ENCODE measurements around the gene STK24. TPM values are rescaled to one million over a fixed set of nuclear protein-coding genes. Genes with fewer than 3 reads are reported as not detected.

Gene STK24
- total and polyA plus RNA-seq, 2 of the 8 experiments (the other 6 are each of a cell fraction or from before 2014, with no cell fraction given) = 62.8 to 143 TPM

DNA sequence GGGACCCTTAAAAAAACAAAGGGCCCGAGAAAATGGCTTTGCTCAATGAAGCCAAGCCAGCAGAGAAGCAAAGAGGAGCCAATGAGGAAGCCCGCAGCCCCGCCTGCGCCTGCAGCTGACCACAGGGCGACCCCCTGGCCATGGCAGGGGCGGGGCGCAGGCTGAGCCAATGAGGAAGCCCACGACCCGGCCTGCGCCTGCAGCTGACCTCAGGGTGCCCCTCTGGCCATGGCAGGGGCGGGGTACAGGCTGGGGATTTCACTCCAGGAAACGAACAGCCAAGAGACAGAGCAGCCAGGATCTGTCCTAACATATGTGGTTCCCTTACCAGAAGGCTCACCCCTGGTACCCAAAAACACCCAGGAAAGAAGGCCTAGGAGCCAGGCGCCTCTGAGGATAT, 101.4 kb downstream of the STK24 start:
- H3K27ac ChIP-seq (ENCODE audit: low read depth, low read length) = no peak overlapping the region
- no peak overlapping the region for H2BK12ac ChIP-seq (ENCODE audit: low read depth, low read length)
- peak overlapping the region in 3 of 4 experiments; percentile 24 to 45 (median 29); a peak in 4 of 8 replicates for H3K4me3 ChIP-seq (ENCODE audit: extremely low read depth in 1 of 4, insufficient read depth in 2 of 4, low read depth in 3 of 4, low read length in 4 of 4)
- no peak overlapping the region for H2BK5ac ChIP-seq (ENCODE audit: low read depth, low read length)
- POLR2A ChIA-PET (ENCODE audit: partially characterized antibody) = interaction anchor here (0.8 to 2.3 kb wide), 2 partner anchors 10 to 21 kb away, joined by 3 to 18 read pairs; no protein-coding TSS in a partner anchor
- no peak overlapping the region for H3K9ac ChIP-seq (replicated peaks in 1 of 4; ENCODE audit: extremely low read depth in 1 of 4, low read depth in 3 of 4, low read length in 3 of 4)
- 0 out of 2 replicates have a peak overlapping the region, but pooled peaks have one; percentile 62 for H3K18ac ChIP-seq (ENCODE audit: extremely low read depth, low read length)
- no peaks in the 10 kb centered on the region for H3K23me2 ChIP-seq (ENCODE audit: low read depth, low read length)
- H2AK5ac ChIP-seq (ENCODE audit: low read depth, low read length) = no peak overlapping the region
- H2BK15ac ChIP-seq (ENCODE audit: low read length) = no peak overlapping the region
- H3K79me1 ChIP-seq (ENCODE audit: low read depth, low read length) = peaks cover 15% of the 10 kb centered on the region
- no peaks in the 10 kb centered on the region for H3K9me3 ChIP-seq (ENCODE audit: insufficient read depth in 2 of 2, low read depth in 1 of 2, low read length in 1 of 2)
- whole genome bisulfite sequencing, 2 experiments (ENCODE audit: extremely low coverage in 1 of 2, insufficient coverage in 1 of 2, insufficient read length in 1 of 2, insufficient replicate concordance in 2 of 2, low coverage in 1 of 2, low lambda C conversion rate in 2 of 2, missing lambda C conversion rate in 1 of 2) = 11% methylated on average over 13 of the region's 13 CpGs; no CpG with 5 or more reads in 1 of the 2 experiments
- peaks cover 12 to 27% of the 10 kb centered on the region in 2 experiments for H4K20me1 ChIP-seq (replicated peaks in 1 of 2; ENCODE audit: control insufficient read depth in 1 of 2, insufficient read depth in 2 of 2, low read length in 2 of 2)
- no peak overlapping the region for H2AFZ ChIP-seq (ENCODE audit: low read length)
- DNase-seq (ENCODE audit: low read depth in 1 of 2, low spot score in 2 of 2) = peak in 1 of 2 experiments; percentile 78
- no peak overlapping the region for H2BK120ac ChIP-seq (replicated peaks; ENCODE audit: low read depth, low read length)
- no peak overlapping the region for H4K91ac ChIP-seq (replicated peaks; ENCODE audit: insufficient read length, low read length)
- peaks cover 2 to 23% (median 11%) of the 10 kb centered on the region in 4 experiments; a peak in 7 of 8 replicates for H3K36me3 ChIP-seq (ENCODE audit: control insufficient read depth in 2 of 4, insufficient read depth in 4 of 4, low read length in 3 of 4)
- H3K79me2 ChIP-seq (ENCODE audit: control insufficient read depth in 1 of 2, insufficient read depth in 2 of 2, low read length in 2 of 2) = peaks cover 3 to 63% of the 10 kb centered on the region in 2 experiments; a peak in 2 of 4 replicates
- no peak overlapping the region for H3K56ac ChIP-seq (replicated peaks; ENCODE audit: insufficient read length, low read depth, low read length)
- H3K4me2 ChIP-seq (ENCODE audit: insufficient read depth in 1 of 2, low read depth in 2 of 2, low read length in 2 of 2) = peak overlapping the region; percentile 27 to 52
- peaks cover 7 to 36% (median 24%) of the 10 kb centered on the region in 4 experiments for H3K4me1 ChIP-seq (replicated peaks in 1 of 4; ENCODE audit: control insufficient read depth in 3 of 4, insufficient read depth in 4 of 4, low read length in 3 of 4)
- H4K5ac ChIP-seq (ENCODE audit: insufficient read length, low read depth, low read length) = no peak overlapping the region
- no peaks in the 10 kb centered on the region for H3K27me3 ChIP-seq (replicated peaks in 1 of 4; ENCODE audit: control insufficient read depth in 3 of 4, extremely low read depth in 1 of 4, insufficient read depth in 3 of 4, low read length in 3 of 4)
- CTCF ChIA-PET (ENCODE audit: partially characterized antibody) = interaction anchor here (0.9 to 5.0 kb wide), 5 partner anchors 9 to 177 kb away, joined by 3 to 28 read pairs (median 3); no protein-coding TSS in a partner anchor
- no peak overlapping the region for H3K14ac ChIP-seq (ENCODE audit: insufficient read length)
- H4K8ac ChIP-seq (ENCODE audit: extremely low read depth, insufficient read depth, low read length) = no peak overlapping the region
- no peak overlapping the region for H3K4ac ChIP-seq (replicated peaks; ENCODE audit: insufficient read length, low read depth, low read length)
- no peak overlapping the region for H3K23ac ChIP-seq (ENCODE audit: insufficient read length)
- FAIRE-seq = no peak
- H2BK20ac ChIP-seq (ENCODE audit: low read length) = no peak overlapping the region
- TF ChIP-seq, protein P1, sequence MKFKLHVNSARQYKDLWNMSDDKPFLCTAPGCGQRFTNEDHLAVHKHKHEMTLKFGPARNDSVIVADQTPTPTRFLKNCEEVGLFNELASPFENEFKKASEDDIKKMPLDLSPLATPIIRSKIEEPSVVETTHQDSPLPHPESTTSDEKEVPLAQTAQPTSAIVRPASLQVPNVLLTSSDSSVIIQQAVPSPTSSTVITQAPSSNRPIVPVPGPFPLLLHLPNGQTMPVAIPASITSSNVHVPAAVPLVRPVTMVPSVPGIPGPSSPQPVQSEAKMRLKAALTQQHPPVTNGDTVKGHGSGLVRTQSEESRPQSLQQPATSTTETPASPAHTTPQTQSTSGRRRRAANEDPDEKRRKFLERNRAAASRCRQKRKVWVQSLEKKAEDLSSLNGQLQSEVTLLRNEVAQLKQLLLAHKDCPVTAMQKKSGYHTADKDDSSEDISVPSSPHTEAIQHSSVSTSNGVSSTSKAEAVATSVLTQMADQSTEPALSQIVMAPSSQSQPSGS (IDR thresholded peaks at IDR 0.05; ENCODE audit: low read length) = no peak
- no peak for TF ChIP-seq SRF (IDR thresholded peaks at IDR 0.05; ENCODE audit: low read depth, low read length)
- 0 out of 2 replicates have a peak, but pooled peaks have one; percentile 30 for TF ChIP-seq TBP (IDR thresholded peaks at IDR 0.05; ENCODE audit: low read depth, low read length)
- no peak for TF ChIP-seq POLR2A (IDR thresholded peaks at IDR 0.05; ENCODE audit: control extremely low read depth in 1 of 2, low read depth in 2 of 2, low read length in 2 of 2)
- no peak for TF ChIP-seq CTBP2 (IDR thresholded peaks at IDR 0.05; ENCODE audit: borderline replicate concordance, insufficient read depth, insufficient read length, low read length)
- TF ChIP-seq GTF2F1 (IDR thresholded peaks at IDR 0.05; ENCODE audit: borderline replicate concordance, low read depth, low read length) = no peak
- no peak for TF ChIP-seq RFX5 (IDR thresholded peaks at IDR 0.05; ENCODE audit: borderline replicate concordance, low read depth, low read length)
- no peak for TF ChIP-seq PHF8 (conservative IDR thresholded peaks at IDR 0.05; ENCODE audit: low read depth, low read length)
- TF ChIP-seq RXRA (IDR thresholded peaks at IDR 0.05; ENCODE audit: insufficient read depth, low read depth, low read length) = no peak
- TF ChIP-seq CHD2 (IDR thresholded peaks at IDR 0.05; ENCODE audit: low read length) = no peak
- no peak for TF ChIP-seq KDM1A (IDR thresholded peaks at IDR 0.05; ENCODE audit: borderline replicate concordance, low read length)
- TF ChIP-seq NRF1 (IDR thresholded peaks at IDR 0.05; ENCODE audit: low read depth, low read length) = 0 out of 2 replicates have a peak, but pooled peaks have one; percentile 13
